ENCODE results near the gene CSH2. TPM values are rescaled to one million over a fixed set of nuclear protein-coding genes. Genes with fewer than 3 reads are reported as not detected.

The CSH2 gene
- total and polyA plus RNA-seq, 9 of the 15 experiments (the other 6 are each of a cell fraction or from before 2014, with no cell fraction given), result not detected

DNA sequence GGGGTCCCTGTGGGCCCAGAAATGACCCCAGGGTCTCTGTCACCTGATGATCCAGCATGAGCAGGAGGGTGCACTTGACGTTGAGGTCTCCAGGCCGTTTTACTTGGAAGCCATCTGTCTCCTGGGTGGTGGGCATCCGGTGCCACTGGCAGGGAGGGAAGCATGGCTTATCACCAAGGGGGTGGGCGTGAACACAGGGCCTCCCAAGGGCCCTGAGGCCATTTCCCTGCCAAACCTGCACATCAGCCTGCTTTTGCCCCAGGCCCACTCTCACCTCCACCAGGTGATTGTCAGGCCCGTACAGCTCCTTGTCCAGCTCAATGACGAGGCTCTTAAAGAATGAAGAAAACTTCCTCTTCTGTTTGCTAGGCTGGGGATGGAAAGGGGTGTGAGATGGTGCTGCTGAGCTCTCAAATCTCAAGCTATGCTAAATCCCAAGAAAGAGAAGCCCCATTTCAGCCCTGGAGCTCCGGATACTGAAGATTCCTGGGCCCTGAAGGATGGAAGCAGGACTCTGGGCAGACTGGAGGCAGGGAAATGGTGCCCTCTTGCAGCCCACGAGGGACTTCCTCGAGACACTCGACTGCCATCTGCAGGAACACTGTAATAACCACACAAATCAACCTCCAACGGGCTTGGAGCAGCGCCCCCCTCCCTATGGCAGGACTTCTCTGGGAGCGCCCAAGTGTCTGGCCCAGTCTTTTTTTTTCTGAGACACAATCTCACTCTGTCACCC lies 38.9 kb downstream of the CSH2 start (continued):
- TF ChIP-seq, protein P1, sequence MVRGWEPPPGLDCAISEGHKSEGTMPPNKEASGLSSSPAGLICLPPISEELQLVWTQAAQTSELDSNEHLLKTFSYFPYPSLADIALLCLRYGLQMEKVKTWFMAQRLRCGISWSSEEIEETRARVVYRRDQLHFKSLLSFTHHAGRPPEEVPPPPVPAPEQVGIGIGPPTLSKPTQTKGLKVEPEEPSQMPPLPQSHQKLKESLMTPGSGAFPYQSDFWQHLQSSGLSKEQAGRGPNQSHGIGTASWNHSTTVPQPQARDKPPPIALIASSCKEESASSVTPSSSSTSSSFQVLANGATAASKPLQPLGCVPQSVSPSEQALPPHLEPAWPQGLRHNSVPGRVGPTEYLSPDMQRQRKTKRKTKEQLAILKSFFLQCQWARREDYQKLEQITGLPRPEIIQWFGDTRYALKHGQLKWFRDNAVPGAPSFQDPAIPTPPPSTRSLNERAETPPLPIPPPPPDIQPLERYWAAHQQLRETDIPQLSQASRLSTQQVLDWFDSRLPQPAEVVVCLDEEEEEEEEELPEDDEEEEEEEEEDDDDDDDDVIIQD (CRISPR knock-in tag; IDR thresholded peaks at IDR 0.05), result no peak
- TF ChIP-seq TAF7 (tag; IDR thresholded peaks at IDR 0.05), result no peak
- TF ChIP-seq ZKSCAN8 (CRISPR knock-in tag; IDR thresholded peaks at IDR 0.05), result no peak
- TF ChIP-seq, protein P2, sequence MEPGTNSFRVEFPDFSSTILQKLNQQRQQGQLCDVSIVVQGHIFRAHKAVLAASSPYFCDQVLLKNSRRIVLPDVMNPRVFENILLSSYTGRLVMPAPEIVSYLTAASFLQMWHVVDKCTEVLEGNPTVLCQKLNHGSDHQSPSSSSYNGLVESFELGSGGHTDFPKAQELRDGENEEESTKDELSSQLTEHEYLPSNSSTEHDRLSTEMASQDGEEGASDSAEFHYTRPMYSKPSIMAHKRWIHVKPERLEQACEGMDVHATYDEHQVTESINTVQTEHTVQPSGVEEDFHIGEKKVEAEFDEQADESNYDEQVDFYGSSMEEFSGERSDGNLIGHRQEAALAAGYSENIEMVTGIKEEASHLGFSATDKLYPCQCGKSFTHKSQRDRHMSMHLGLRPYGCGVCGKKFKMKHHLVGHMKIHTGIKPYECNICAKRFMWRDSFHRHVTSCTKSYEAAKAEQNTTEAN (CRISPR knock-in tag; IDR thresholded peaks at IDR 0.05), result no peak
- no peak for TF ChIP-seq ZNF561 (CRISPR knock-in tag; conservative IDR thresholded peaks at IDR 0.05)
- TF ChIP-seq SMAD1 (IDR thresholded peaks at IDR 0.05; ENCODE audit: low read depth, low read length, partially characterized antibody), result no peak
- no peak for TF ChIP-seq ZNF175 (CRISPR knock-in tag; IDR thresholded peaks at IDR 0.05; ENCODE audit: low read depth)
- TF ChIP-seq RNF2 (IDR thresholded peaks at IDR 0.05), result no peak
- TF ChIP-seq ZFP1 (CRISPR knock-in tag; IDR thresholded peaks at IDR 0.05), result no peak
- TF ChIP-seq, protein P3, sequence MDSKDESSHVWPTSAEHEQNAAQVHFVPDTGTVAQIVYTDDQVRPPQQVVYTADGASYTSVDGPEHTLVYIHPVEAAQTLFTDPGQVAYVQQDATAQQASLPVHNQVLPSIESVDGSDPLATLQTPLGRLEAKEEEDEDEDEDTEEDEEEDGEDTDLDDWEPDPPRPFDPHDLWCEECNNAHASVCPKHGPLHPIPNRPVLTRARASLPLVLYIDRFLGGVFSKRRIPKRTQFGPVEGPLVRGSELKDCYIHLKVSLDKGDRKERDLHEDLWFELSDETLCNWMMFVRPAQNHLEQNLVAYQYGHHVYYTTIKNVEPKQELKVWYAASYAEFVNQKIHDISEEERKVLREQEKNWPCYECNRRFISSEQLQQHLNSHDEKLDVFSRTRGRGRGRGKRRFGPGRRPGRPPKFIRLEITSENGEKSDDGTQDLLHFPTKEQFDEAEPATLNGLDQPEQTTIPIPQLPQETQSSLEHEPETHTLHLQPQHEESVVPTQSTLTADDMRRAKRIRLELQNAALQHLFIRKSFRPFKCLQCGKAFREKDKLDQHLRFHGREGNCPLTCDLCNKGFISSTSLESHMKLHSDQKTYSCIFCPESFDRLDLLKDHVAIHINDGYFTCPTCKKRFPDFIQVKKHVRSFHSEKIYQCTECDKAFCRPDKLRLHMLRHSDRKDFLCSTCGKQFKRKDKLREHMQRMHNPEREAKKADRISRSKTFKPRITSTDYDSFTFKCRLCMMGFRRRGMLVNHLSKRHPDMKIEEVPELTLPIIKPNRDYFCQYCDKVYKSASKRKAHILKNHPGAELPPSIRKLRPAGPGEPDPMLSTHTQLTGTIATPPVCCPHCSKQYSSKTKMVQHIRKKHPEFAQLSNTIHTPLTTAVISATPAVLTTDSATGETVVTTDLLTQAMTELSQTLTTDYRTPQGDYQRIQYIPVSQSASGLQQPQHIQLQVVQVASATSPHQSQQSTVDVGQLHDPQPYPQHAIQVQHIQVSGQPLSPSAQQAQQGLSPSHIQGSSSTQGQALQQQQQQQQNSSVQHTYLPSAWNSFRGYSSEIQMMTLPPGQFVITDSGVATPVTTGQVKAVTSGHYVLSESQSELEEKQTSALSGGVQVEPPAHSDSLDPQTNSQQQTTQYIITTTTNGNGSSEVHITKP (IDR thresholded peaks at IDR 0.05; ENCODE audit: partially characterized antibody), result peak; percentile 62
- no peak for TF ChIP-seq ZZZ3 (IDR thresholded peaks at IDR 0.05)
- no peak for TF ChIP-seq TFAM (CRISPR knock-in tag; conservative IDR thresholded peaks at IDR 0.05)
- no peak for TF ChIP-seq PRMT5 (CRISPR knock-in tag; IDR thresholded peaks at IDR 0.05)
- peak; percentile 85 for TF ChIP-seq ZNF384 (IDR thresholded peaks at IDR 0.05; ENCODE audit: low read depth, low read length)
- TF ChIP-seq, protein P4, sequence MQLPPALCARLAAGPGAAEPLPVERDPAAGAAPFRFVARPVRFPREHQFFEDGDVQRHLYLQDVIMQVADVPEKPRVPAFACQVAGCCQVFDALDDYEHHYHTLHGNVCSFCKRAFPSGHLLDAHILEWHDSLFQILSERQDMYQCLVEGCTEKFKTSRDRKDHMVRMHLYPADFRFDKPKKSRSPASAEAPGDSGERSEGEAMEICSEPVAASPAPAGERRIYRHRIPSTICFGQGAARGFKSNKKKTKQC (CRISPR knock-in tag; IDR thresholded peaks at IDR 0.05), result no peak
- TF ChIP-seq, protein P5, sequence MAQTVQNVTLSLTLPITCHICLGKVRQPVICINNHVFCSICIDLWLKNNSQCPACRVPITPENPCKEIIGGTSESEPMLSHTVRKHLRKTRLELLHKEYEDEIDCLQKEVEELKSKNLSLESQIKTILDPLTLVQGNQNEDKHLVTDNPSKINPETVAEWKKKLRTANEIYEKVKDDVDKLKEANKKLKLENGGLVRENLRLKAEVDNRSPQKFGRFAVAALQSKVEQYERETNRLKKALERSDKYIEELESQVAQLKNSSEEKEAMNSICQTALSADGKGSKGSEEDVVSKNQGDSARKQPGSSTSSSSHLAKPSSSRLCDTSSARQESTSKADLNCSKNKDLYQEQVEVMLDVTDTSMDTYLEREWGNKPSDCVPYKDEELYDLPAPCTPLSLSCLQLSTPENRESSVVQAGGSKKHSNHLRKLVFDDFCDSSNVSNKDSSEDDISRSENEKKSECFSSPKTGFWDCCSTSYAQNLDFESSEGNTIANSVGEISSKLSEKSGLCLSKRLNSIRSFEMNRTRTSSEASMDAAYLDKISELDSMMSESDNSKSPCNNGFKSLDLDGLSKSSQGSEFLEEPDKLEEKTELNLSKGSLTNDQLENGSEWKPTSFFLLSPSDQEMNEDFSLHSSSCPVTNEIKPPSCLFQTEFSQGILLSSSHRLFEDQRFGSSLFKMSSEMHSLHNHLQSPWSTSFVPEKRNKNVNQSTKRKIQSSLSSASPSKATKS (CRISPR knock-in tag; IDR thresholded peaks at IDR 0.05), result no peak
- no peak for TF ChIP-seq STAG1 (CRISPR knock-in tag; IDR thresholded peaks at IDR 0.05; ENCODE audit: borderline replicate concordance)
- no peak for TF ChIP-seq NEUROD1 (IDR thresholded peaks at IDR 0.05; ENCODE audit: borderline replicate concordance, low read depth, low read length, partially characterized antibody)
- TF ChIP-seq IFI16 (CRISPR knock-in tag; IDR thresholded peaks at IDR 0.05), result no peak
- no peak for TF ChIP-seq GTF2E2 (tag; IDR thresholded peaks at IDR 0.05)

Data from K562 (cell line).